Osteocyte (in vitro differentiated cells): ENCODE results near the gene RRP9. TPM values are rescaled to one million over a fixed set of nuclear protein-coding genes. Genes with fewer than 3 reads are reported as not detected.
A peak's percentile ranks its signal among the peaks of the same experiment; 100 is the strongest.

Experiments used
- DNase-seq: peaks from one replicate; pipeline ENCODE4 v3.0.0; 2021; ENCODE audit warnings: mixed read lengths; ENCODE audit not compliant: unreplicated experiment; ENCODE audit errors: extremely low spot score
- H3K27ac Mint-ChIP-seq: one replicate; pipeline ENCODE4 v1.8.0; 2021; ENCODE audit warnings: mild to moderate bottlenecking, mixed read lengths; ENCODE audit not compliant: unreplicated experiment
- H3K27me3 Mint-ChIP-seq: one replicate; pipeline ENCODE4 v1.8.0; 2021; ENCODE audit warnings: mixed read lengths; ENCODE audit not compliant: unreplicated experiment
- H3K36me3 Mint-ChIP-seq: one replicate; pipeline ENCODE4 v1.8.0; 2021; ENCODE audit warnings: mixed read lengths; ENCODE audit not compliant: unreplicated experiment
- H3K4me1 Mint-ChIP-seq: one replicate; pipeline ENCODE4 v1.8.0; 2021; ENCODE audit warnings: mixed read lengths; ENCODE audit not compliant: unreplicated experiment
- H3K4me3 Mint-ChIP-seq: one replicate; pipeline ENCODE4 v1.8.0; 2021; ENCODE audit warnings: mild to moderate bottlenecking, moderate library complexity, mixed read lengths; ENCODE audit not compliant: unreplicated experiment
- H3K9me3 Mint-ChIP-seq: one replicate; pipeline ENCODE4 v1.8.0; 2021; ENCODE audit warnings: mixed read lengths; ENCODE audit not compliant: unreplicated experiment
- total RNA-seq: library from RNA; stranded (reverse); gene quantifications from 2 replicates; pipeline ENCODE4 v1.2.1, GENCODE V29; 2021
- TF ChIP-seq, protein P1 (sequence below): fragments of 200-600 bp; sonication (generic); IDR thresholded peaks from 2 replicates; pipeline ENCODE4 v1.5.0; 2021; ENCODE audit warnings: antibody characterized with exemption, mild to moderate bottlenecking, moderate library complexity

Gene RRP9
- total RNA-seq, 1 donor from 2014 or later, result 20.7 TPM

DNA sequence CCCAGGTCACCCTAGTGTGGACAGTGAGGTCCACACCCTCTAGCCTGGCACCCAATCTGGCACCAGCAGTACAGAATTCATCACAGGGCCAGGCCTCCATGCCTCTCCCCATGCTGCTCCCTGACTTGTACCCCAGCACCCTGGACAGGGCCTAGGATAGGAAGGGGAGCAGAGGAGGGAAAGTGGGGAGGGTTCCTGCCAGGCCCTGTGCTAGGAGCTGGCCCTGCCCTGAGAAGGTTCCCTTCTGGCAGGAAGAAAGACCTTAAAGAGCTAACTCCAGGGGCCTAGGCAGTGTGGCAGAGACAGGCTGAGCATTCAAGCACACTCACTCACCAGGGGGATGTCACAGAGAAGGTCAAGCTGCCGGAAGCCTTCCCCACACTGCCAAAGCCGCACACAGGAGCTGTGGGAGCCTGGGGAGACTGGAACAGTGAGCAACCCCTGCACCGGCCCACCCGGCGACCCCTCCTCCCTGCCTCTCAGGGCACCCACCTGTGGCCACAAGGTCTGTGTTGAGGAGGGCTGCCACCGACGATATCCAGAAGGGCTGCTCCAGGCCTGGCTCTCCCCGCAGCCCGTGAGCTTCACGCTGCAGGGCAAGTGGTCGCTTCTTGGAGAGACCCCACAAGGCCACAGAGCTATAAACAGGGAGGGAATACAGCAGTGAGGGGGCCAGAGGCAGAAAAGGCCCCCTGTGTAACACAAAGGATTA is 7.4 kb downstream of the RRP9 start:
- TF ChIP-seq, protein P1, sequence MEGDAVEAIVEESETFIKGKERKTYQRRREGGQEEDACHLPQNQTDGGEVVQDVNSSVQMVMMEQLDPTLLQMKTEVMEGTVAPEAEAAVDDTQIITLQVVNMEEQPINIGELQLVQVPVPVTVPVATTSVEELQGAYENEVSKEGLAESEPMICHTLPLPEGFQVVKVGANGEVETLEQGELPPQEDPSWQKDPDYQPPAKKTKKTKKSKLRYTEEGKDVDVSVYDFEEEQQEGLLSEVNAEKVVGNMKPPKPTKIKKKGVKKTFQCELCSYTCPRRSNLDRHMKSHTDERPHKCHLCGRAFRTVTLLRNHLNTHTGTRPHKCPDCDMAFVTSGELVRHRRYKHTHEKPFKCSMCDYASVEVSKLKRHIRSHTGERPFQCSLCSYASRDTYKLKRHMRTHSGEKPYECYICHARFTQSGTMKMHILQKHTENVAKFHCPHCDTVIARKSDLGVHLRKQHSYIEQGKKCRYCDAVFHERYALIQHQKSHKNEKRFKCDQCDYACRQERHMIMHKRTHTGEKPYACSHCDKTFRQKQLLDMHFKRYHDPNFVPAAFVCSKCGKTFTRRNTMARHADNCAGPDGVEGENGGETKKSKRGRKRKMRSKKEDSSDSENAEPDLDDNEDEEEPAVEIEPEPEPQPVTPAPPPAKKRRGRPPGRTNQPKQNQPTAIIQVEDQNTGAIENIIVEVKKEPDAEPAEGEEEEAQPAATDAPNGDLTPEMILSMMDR, result no peak
- H3K27me3 Mint-ChIP-seq, result no peaks in the 10 kb centered on the region
- no peak overlapping the region for H3K4me3 Mint-ChIP-seq
- peaks cover 32% of the 10 kb centered on the region for H3K36me3 Mint-ChIP-seq
- peak; percentile 78 for DNase-seq
- no peaks in the 10 kb centered on the region for H3K9me3 Mint-ChIP-seq
- no peak overlapping the region for H3K27ac Mint-ChIP-seq
- H3K4me1 Mint-ChIP-seq, result no peaks in the 10 kb centered on the region

DNA sequence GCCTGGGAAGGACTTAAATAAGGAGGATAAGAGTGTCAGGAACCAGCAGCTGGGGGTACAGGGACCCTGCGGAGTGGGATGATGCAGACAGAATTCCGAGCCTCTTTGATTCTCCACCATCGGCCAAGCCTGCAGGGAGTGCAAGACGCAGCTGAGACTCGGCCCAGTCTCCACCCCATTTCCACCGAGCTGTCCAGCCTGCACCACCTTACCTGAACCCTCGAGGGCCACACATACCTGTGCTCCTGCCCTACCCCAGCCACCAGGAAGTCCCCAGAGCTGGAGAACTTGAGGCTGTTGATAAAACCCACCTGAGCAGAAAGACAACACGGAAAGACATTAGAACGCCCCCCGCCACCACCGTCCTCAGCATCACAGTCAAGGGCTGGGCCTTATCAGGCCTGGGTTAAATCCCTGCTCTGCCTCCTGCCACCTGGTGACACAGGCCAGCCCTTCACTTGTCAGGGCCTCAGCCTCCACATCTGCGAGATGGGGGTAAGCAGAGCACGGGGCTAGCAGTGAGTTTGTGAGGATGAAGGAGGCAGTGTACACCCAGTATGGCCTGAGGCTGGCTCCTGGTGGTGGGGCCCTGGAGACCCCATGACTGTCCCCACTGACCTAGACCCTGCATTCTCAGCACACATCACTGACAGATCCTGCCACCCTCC is 8.1 kb downstream of the RRP9 start:
- no peak overlapping the region for H3K4me3 Mint-ChIP-seq
- peak; percentile 74 for DNase-seq
- peaks cover 32% of the 10 kb centered on the region for H3K36me3 Mint-ChIP-seq
- no peak overlapping the region for H3K27ac Mint-ChIP-seq
- H3K27me3 Mint-ChIP-seq, result no peaks in the 10 kb centered on the region
- H3K9me3 Mint-ChIP-seq, result no peaks in the 10 kb centered on the region
- H3K4me1 Mint-ChIP-seq, result no peaks in the 10 kb centered on the region
- TF ChIP-seq, protein P1, result no peak

DNA sequence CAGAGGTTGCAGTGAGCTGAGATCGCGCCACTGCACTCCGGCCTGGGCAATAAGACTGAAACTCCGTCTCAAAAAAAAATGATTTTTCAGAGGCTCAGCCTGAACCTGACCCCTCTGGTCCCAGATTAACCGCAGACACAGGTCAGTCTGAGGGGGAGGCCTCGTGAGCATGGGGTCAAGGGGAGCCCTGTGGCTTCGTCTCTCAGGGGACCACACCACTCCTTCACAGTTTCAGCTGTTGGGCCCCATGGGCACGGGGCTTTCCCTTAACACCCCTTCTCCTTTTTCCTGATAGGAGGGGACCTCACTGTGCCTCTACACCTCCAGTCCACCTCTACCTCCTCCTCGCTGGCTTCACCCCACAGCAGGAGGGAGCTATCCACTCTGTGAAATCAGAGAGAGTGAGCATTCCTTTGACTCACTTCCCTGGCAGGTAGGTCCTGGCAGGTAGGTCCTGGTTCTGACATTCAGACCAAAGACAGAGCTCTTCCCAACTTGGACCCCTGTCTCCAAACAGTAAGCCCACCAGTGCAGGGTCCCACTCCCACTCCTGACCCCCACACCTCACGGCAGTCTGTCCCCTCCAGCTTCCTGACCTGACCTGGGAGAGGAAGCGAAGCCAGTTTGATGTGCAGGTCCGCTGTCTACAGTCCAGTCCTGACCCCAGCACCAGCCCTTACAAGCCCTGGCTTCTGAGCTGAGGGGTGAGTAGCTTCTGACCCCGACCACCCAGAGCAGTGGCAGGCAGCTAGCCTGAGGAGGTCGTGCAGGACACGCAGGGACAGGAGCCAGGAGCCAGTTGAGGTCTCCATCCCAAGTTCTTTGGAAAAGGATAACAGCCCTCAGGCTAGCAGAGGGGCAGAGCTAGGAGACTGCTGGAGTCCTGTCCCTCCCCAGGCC is 9.0 kb downstream of the RRP9 start:
- Mint-ChIP-seq H3K4me1 (no peaks in the 10 kb centered on the region), H3K4me3 (no peak overlapping the region), H3K27ac (no peak overlapping the region), H3K9me3 (no peaks in the 10 kb centered on the region), H3K27me3 (no peaks in the 10 kb centered on the region), H3K36me3 (peaks cover 27% of the 10 kb centered on the region)
- peak; percentile 76 for DNase-seq
- TF ChIP-seq, protein P1, result no peak

DNA sequence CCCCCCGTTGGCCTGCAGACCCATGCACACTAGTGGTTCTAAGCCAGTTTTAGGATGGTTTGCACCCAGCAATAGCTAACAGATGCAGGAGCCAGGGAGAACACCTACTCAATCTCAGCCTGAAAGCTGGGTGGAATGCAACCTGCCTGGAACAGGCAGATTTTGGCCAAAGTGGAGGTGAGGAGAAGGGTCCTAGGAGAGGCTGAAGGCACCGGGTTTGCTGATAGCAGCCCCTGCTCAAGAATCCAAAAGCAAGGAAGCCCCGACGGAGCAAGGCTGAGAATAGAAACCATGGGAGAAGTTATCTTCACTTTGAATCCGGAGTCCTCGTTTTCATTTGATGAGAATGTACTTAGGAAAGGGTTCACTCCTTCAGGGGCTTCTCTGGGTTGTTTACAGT is 9.9 kb downstream of the RRP9 start:
- Mint-ChIP-seq H3K27ac (no peak overlapping the region), H3K27me3 (no peaks in the 10 kb centered on the region), H3K9me3 (no peaks in the 10 kb centered on the region), H3K4me3 (no peak overlapping the region), H3K4me1 (no peaks in the 10 kb centered on the region), H3K36me3 (peaks cover 17% of the 10 kb centered on the region)
- peak; percentile 56 for DNase-seq
- TF ChIP-seq, protein P1, result no peak
